Myometrial cell (primary cell): ENCODE measurements around the gene IRAK1. TPM values are rescaled to one million over a fixed set of nuclear protein-coding genes. Genes with fewer than 3 reads are reported as not detected.

Experiments
- total RNA-seq: library from RNA; depleted of rRNA; stranded (reverse); fragments of >200 nt; gene quantifications from 2 replicates; pipeline ENCODE4 v1.2.3, GENCODE V29; 2015

The IRAK1 gene
- 80.8 and 96.9 TPM in 2 replicates for total RNA-seq

GRCh38 chrX:154019633-154020528 is at the start of gene IRAK1:
Gene IRAK1 (minus strand): TSS chrX:154019902. CDS start chrX:154019812, 90 bp downstream.

GRCh38 chrX:153972368-153973126 is 47.2 kb downstream of the IRAK1 start, which contains the start of gene TMEM187:
Gene TMEM187 (plus strand): TSS chrX:153972754. CDS start chrX:153982063, 9,309 bp downstream.

GRCh38 chrX:153971450-153972367 is 48.0 kb downstream of the IRAK1 start, which contains the start of gene HCFC1:
Gene HCFC1 (minus strand): TSS chrX:153971818. CDS start chrX:153970840, 978 bp downstream.

Other genes with a start within 250 kb of the IRAK1 start
- gene SRPK3, start 238.9 kb downstream of the IRAK1 start, total RNA-seq, result 0.35 TPM in 1 of 2 replicates, not detected in the other
- gene IDH3G, start 225.5 kb downstream of the IRAK1 start, total RNA-seq, result 87.9 and 122 TPM in 2 replicates
- 261 and 266 TPM in 2 replicates for gene SSR4, start 225.2 kb downstream of the IRAK1 start, total RNA-seq
- gene PDZD4, start 189.4 kb downstream of the IRAK1 start, total RNA-seq, result 0.58 TPM in 1 of 2 replicates, not detected in the other
- gene L1CAM, start 133.7 kb downstream of the IRAK1 start, total RNA-seq, result 13.1 and 19.0 TPM in 2 replicates
- gene AVPR2, start 115.2 kb downstream of the IRAK1 start, total RNA-seq, result not detected in 2 replicates
- gene ARHGAP4, start 93.6 kb downstream of the IRAK1 start, total RNA-seq, result 1.7 and 10.6 TPM in 2 replicates
- gene NAA10, start 84.9 kb downstream of the IRAK1 start, total RNA-seq, result 148 and 181 TPM in 2 replicates
- 0.53 and 2.3 TPM in 2 replicates for gene RENBP, start 75.3 kb downstream of the IRAK1 start, total RNA-seq
- gene HCFC1, start 48.1 kb downstream of the IRAK1 start, total RNA-seq, result 30.3 and 30.7 TPM in 2 replicates
- 11.5 and 20.2 TPM in 2 replicates for gene TMEM187, start 47.1 kb downstream of the IRAK1 start, total RNA-seq
- 11.7 and 24.8 TPM in 2 replicates for gene MECP2, start 77.8 kb upstream of the IRAK1 start, total RNA-seq
- not detected in 2 replicates for gene OPN1LW, start 124.3 kb upstream of the IRAK1 start, total RNA-seq
- not detected in 2 replicates for gene OPN1MW, start 162.7 kb upstream of the IRAK1 start, total RNA-seq
- not detected in 2 replicates for gene OPN1MW2, start 199.9 kb upstream of the IRAK1 start, total RNA-seq
- not detected in 2 replicates for gene OPN1MW3, start 237.7 kb upstream of the IRAK1 start, total RNA-seq